ENCODE data around the gene PHC3. TPM values are rescaled to one million over a fixed set of nuclear protein-coding genes. Genes with fewer than 3 reads are reported as not detected.

PHC3 gene
- polyA plus RNA-seq, 1 donor from 2014 or later, result 18.6 TPM

DNA sequence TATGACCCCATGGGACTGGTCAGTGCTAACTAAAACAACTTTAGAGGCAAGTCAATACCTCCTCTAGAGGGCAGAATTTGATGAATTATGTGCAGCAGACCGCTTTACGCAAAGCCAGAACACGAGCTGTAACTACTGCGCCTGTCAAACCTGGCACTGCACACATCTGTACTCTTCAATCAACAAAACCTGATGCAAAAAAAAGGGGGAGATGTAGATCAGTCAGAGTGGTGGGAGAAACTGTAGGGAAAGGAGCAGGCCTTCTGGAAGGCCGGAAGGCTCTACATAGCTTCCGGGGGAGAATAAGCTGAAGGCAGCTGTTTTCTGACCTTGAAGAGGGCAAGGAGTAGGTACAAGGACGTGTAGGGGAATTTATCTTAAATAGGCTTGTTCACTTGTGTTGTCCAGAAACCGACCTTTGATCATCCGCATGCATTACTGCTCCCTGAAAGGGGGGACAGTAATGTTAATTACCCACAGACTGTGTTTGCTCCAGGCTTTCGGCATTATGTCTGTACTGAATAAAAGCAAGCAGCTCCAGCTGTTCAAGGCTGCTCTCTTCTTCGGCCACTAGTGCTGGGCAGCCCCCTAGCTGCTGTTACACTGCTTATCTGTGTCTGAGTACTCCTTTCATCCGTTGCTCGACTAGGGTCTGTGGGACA, 102.8 kb downstream of the PHC3 start:
- H3K36me3 ChIP-seq (ENCODE audit: insufficient read depth, low read length), result no peaks in the 10 kb centered on the region
- no peak overlapping the region for H3K27ac ChIP-seq (ENCODE audit: low read length)
- H3K9ac ChIP-seq (ENCODE audit: low read length), result no peak overlapping the region
- H3K79me2 ChIP-seq (replicated peaks; ENCODE audit: insufficient read depth, low read length), result no peaks in the 10 kb centered on the region
- no peaks in the 10 kb centered on the region for H4K20me1 ChIP-seq (ENCODE audit: insufficient read depth)
- H3K9me3 ChIP-seq (ENCODE audit: low read length), result no peaks in the 10 kb centered on the region
- no peaks in the 10 kb centered on the region for H3K27me3 ChIP-seq (ENCODE audit: insufficient read depth, low read depth, low read length)
- H3F3A ChIP-seq (ENCODE audit: insufficient read depth, low read length, poor library complexity, severe bottlenecking), result no peaks in the 10 kb centered on the region
- no peak overlapping the region for H3K4me3 ChIP-seq (ENCODE audit: low read length)
- H3K4me2 ChIP-seq (ENCODE audit: low read length), result no peak overlapping the region
- H2AFZ ChIP-seq (ENCODE audit: low read depth, low read length), result no peak overlapping the region
- TF ChIP-seq TAF1 (IDR thresholded peaks at IDR 0.05; ENCODE audit: low read depth) (no peak), SMC3 (conservative IDR thresholded peaks at IDR 0.05; ENCODE audit: poor library complexity) (no peak), EP300 (conservative IDR thresholded peaks at IDR 0.05; ENCODE audit: poor library complexity, severe bottlenecking) (no peak), MXI1 (conservative IDR thresholded peaks at IDR 0.05; ENCODE audit: poor library complexity, severe bottlenecking) (no peak), RAD21 (conservative IDR thresholded peaks at IDR 0.05) (no peak), EZH2 (IDR thresholded peaks at IDR 0.05; ENCODE audit: borderline replicate concordance, insufficient read depth, low read length, poor library complexity, severe bottlenecking) (no peak), POLR2AphosphoS5 (IDR thresholded peaks at IDR 0.05) (no peak)
- TF ChIP-seq, protein P1, sequence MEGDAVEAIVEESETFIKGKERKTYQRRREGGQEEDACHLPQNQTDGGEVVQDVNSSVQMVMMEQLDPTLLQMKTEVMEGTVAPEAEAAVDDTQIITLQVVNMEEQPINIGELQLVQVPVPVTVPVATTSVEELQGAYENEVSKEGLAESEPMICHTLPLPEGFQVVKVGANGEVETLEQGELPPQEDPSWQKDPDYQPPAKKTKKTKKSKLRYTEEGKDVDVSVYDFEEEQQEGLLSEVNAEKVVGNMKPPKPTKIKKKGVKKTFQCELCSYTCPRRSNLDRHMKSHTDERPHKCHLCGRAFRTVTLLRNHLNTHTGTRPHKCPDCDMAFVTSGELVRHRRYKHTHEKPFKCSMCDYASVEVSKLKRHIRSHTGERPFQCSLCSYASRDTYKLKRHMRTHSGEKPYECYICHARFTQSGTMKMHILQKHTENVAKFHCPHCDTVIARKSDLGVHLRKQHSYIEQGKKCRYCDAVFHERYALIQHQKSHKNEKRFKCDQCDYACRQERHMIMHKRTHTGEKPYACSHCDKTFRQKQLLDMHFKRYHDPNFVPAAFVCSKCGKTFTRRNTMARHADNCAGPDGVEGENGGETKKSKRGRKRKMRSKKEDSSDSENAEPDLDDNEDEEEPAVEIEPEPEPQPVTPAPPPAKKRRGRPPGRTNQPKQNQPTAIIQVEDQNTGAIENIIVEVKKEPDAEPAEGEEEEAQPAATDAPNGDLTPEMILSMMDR (IDR thresholded peaks at IDR 0.05; ENCODE audit: poor library complexity, severe bottlenecking), result no peak
- TF ChIP-seq, protein P2, sequence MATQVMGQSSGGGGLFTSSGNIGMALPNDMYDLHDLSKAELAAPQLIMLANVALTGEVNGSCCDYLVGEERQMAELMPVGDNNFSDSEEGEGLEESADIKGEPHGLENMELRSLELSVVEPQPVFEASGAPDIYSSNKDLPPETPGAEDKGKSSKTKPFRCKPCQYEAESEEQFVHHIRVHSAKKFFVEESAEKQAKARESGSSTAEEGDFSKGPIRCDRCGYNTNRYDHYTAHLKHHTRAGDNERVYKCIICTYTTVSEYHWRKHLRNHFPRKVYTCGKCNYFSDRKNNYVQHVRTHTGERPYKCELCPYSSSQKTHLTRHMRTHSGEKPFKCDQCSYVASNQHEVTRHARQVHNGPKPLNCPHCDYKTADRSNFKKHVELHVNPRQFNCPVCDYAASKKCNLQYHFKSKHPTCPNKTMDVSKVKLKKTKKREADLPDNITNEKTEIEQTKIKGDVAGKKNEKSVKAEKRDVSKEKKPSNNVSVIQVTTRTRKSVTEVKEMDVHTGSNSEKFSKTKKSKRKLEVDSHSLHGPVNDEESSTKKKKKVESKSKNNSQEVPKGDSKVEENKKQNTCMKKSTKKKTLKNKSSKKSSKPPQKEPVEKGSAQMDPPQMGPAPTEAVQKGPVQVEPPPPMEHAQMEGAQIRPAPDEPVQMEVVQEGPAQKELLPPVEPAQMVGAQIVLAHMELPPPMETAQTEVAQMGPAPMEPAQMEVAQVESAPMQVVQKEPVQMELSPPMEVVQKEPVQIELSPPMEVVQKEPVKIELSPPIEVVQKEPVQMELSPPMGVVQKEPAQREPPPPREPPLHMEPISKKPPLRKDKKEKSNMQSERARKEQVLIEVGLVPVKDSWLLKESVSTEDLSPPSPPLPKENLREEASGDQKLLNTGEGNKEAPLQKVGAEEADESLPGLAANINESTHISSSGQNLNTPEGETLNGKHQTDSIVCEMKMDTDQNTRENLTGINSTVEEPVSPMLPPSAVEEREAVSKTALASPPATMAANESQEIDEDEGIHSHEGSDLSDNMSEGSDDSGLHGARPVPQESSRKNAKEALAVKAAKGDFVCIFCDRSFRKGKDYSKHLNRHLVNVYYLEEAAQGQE (IDR thresholded peaks at IDR 0.05; ENCODE audit: borderline replicate concordance), result no peak
- H3K9me2 ChIP-seq (ENCODE audit: insufficient read depth, low read length), result no peaks in the 10 kb centered on the region

DNA sequence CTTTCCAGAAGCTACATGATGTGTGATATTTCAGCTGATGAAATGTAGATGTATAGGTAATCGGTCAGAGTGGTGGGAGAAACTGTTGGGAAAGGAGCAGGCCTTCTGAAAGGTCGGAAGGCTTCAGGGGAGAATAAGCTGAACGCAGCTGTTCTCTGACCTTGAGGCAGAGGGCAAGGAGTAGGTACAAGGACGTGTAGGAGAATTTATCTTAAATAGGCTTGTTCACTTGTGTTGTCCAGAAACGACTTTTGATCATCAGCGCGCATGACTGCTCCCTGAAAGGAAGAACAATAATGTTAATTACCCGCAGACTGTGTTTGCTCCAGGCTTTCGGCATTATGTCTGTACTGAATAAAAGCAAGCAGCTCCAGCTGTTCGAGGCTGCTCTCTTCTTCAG, 104.2 kb downstream of the PHC3 start:
- H3K9me2 ChIP-seq (ENCODE audit: insufficient read depth, low read length), result no peaks in the 10 kb centered on the region
- no peaks in the 10 kb centered on the region for H3K9me3 ChIP-seq (ENCODE audit: low read length)
- no peak for TF ChIP-seq POLR2AphosphoS5 (IDR thresholded peaks at IDR 0.05)
- no peak for TF ChIP-seq RAD21 (conservative IDR thresholded peaks at IDR 0.05)
- TF ChIP-seq TAF1 (IDR thresholded peaks at IDR 0.05; ENCODE audit: low read depth), result no peak
- TF ChIP-seq EZH2 (IDR thresholded peaks at IDR 0.05; ENCODE audit: borderline replicate concordance, insufficient read depth, low read length, poor library complexity, severe bottlenecking), result no peak
- no peak for TF ChIP-seq EP300 (conservative IDR thresholded peaks at IDR 0.05; ENCODE audit: poor library complexity, severe bottlenecking)
- TF ChIP-seq, protein P2 (IDR thresholded peaks at IDR 0.05; ENCODE audit: borderline replicate concordance), result no peak
- no peak for TF ChIP-seq SMC3 (conservative IDR thresholded peaks at IDR 0.05; ENCODE audit: poor library complexity)
- TF ChIP-seq MXI1 (conservative IDR thresholded peaks at IDR 0.05; ENCODE audit: poor library complexity, severe bottlenecking), result no peak
- TF ChIP-seq, protein P1 (IDR thresholded peaks at IDR 0.05; ENCODE audit: poor library complexity, severe bottlenecking), result no peak
- H3F3A ChIP-seq (ENCODE audit: insufficient read depth, low read length, poor library complexity, severe bottlenecking), result no peaks in the 10 kb centered on the region
- H3K4me2 ChIP-seq (ENCODE audit: low read length), result no peak overlapping the region
- no peaks in the 10 kb centered on the region for H4K20me1 ChIP-seq (ENCODE audit: insufficient read depth)
- H3K9ac ChIP-seq (ENCODE audit: low read length), result no peak overlapping the region
- no peaks in the 10 kb centered on the region for H3K36me3 ChIP-seq (ENCODE audit: insufficient read depth, low read length)
- H2AFZ ChIP-seq (ENCODE audit: low read depth, low read length), result no peak overlapping the region
- H3K27ac ChIP-seq (ENCODE audit: low read length), result no peak overlapping the region
- no peaks in the 10 kb centered on the region for H3K27me3 ChIP-seq (ENCODE audit: insufficient read depth, low read depth, low read length)
- H3K4me3 ChIP-seq (ENCODE audit: low read length), result no peak overlapping the region
- H3K79me2 ChIP-seq (replicated peaks; ENCODE audit: insufficient read depth, low read length), result no peaks in the 10 kb centered on the region

All from neural cell (in vitro differentiated cells).